PFSK-1 (cell line): Measurements from ENCODE around the gene BBOF1.

ENCODE experiments used
- FOXP2 ChIP-seq: optimal IDR thresholded peaks from 2 replicates; pipeline ENCODE3; 2011; ENCODE audit warnings: borderline replicate concordance, control low read depth, inconsistent platforms; ENCODE audit not compliant: insufficient read depth; ENCODE audit errors: extremely low read length, extremely low read depth
- POLR2AphosphoS5 ChIP-seq: IDR thresholded peaks from 2 replicates; pipeline ENCODE4 v1.6.1; 2012; ENCODE audit warnings: low read depth, mild to moderate bottlenecking, control low read depth, low read length, moderate library complexity
- REST ChIP-seq, 2 experiments: IDR thresholded peaks; 2 replicates each; pipeline versions ENCODE4 v1.6.1 to v1.8.0; 2011 to 2012; ENCODE audit warnings: low read depth in 2 of 2, low read length in 2 of 2, control low read depth in 1 of 2, inconsistent platforms in 1 of 2, mild to moderate bottlenecking in 1 of 2, moderate library complexity in 1 of 2; ENCODE audit not compliant: insufficient read depth in 1 of 2
- SIN3A ChIP-seq: IDR thresholded peaks from 2 replicates; pipeline ENCODE4 v1.6.1; 2012; ENCODE audit warnings: mild to moderate bottlenecking, low read length, moderate library complexity, borderline replicate concordance; ENCODE audit not compliant: insufficient read depth
- TAF1 ChIP-seq: IDR thresholded peaks from 2 replicates; pipeline ENCODE4 v1.6.1; 2012; ENCODE audit warnings: low read length, control low read depth, borderline replicate concordance; ENCODE audit not compliant: insufficient read depth

Gene BBOF1

DNA sequence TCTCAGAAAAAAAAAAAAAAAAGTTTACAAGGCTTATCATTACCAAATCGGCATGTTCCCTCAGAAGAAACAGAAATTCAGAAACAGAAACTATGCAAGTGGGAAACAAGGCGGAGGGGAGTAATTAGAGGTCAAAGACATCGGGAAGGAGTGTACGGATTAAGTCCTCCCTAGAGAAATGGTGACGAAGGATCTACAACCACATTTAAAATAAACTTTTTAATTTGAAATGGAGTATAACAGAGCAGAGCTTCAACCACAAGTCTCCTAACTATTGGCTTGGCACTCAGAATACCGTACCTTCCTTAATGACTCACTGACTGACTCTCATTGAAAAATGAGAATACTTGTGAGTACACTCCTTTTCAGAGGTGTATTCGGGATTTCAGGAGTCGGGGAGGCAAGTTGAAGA is 969 bp upstream of the BBOF1 start:
- TF ChIP-seq POLR2AphosphoS5 (no peak), TAF1 (no peak), SIN3A (no peak), FOXP2 (no peak), REST (IDR thresholded peaks at IDR 0.05; ENCODE audit: insufficient read depth in 1 of 2, low read depth in 2 of 2, low read length in 2 of 2) (no peak)

- TF ChIP-seq TAF1 (no peak), SIN3A (no peak), FOXP2 (no peak), POLR2AphosphoS5 (no peak), REST (IDR thresholded peaks at IDR 0.05; ENCODE audit: insufficient read depth in 1 of 2, low read depth in 2 of 2, low read length in 2 of 2) (no peak)
Observed at GRCh38 chr14:74019408-74020137, 424 bp downstream of the BBOF1 start.

GRCh38 chr14:74022346-74022745 is 3.2 kb downstream of the BBOF1 start:
- TF ChIP-seq FOXP2 (no peak), SIN3A (no peak), TAF1 (no peak), REST (IDR thresholded peaks at IDR 0.05; ENCODE audit: insufficient read depth in 1 of 2, low read depth in 2 of 2, low read length in 2 of 2) (no peak), POLR2AphosphoS5 (no peak)

DNA sequence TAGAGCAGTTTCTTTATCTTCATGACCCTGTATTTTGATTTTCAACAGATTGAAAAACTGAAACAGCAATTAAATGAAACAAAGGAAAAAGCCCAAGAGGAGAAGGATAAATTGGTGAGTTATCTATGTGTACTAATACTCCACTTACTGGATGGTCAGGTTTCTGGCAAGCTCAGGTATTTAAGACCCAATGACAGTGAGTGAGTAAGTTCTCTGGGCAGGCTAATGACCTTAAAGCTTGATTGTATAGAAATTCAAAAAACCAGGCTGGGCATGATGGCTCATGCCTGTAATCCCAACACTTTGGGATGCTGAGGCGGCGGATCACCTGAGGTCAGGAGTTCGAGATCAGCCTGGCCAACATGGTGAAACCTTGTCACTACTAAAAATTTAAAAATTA is 10.0 kb downstream of the BBOF1 start:
- no peak for TF ChIP-seq POLR2AphosphoS5
- no peak for TF ChIP-seq SIN3A
- no peak for TF ChIP-seq FOXP2
- no peak for TF ChIP-seq TAF1
- TF ChIP-seq REST (IDR thresholded peaks at IDR 0.05; ENCODE audit: insufficient read depth in 1 of 2, low read depth in 2 of 2, low read length in 2 of 2): no peak

- TF ChIP-seq POLR2AphosphoS5 (no peak), REST (IDR thresholded peaks at IDR 0.05; ENCODE audit: insufficient read depth in 1 of 2, low read depth in 2 of 2, low read length in 2 of 2) (no peak), SIN3A (no peak), TAF1 (no peak), FOXP2 (no peak)
Observed at GRCh38 chr14:74034572-74034971, 15.4 kb downstream of the BBOF1 start.
